ENCODE results near the gene KIF4A.
"Not testable (repeated sequence)": the region's sequence is repeated elsewhere in the genome, so short reads cannot be mapped to it uniquely, and the experiment has no call there.

GRCh38 chrX:70323628-70324027, 33.7 kb downstream of the KIF4A start:
- TF ChIP-seq CTCF (optimal IDR thresholded peaks at IDR 0.05 in 1 of 3, IDR thresholded peaks at IDR 0.05 in 1 of 3, conservative IDR thresholded peaks at IDR 0.05 in 1 of 3; ENCODE audit: extremely low read depth in 1 of 3, insufficient read depth in 2 of 3, low read length in 3 of 3); EZH2 (IDR thresholded peaks at IDR 0.05; ENCODE audit: low read length): not testable (repeated sequence)
